GM12801 (cell line): ENCODE data around the gene ANO3.

Source experiments
- TF ChIP-seq, protein P1 (sequence below): IDR thresholded peaks from one replicate; pipeline ENCODE4 v1.5.1; 2011; ENCODE audit warnings: control low read depth; ENCODE audit not compliant: insufficient read length; ENCODE audit errors: extremely low read depth

ANO3 gene

GRCh38 chr11:26493616-26494015, 161.7 kb downstream of the ANO3 start:
- TF ChIP-seq, protein P1, sequence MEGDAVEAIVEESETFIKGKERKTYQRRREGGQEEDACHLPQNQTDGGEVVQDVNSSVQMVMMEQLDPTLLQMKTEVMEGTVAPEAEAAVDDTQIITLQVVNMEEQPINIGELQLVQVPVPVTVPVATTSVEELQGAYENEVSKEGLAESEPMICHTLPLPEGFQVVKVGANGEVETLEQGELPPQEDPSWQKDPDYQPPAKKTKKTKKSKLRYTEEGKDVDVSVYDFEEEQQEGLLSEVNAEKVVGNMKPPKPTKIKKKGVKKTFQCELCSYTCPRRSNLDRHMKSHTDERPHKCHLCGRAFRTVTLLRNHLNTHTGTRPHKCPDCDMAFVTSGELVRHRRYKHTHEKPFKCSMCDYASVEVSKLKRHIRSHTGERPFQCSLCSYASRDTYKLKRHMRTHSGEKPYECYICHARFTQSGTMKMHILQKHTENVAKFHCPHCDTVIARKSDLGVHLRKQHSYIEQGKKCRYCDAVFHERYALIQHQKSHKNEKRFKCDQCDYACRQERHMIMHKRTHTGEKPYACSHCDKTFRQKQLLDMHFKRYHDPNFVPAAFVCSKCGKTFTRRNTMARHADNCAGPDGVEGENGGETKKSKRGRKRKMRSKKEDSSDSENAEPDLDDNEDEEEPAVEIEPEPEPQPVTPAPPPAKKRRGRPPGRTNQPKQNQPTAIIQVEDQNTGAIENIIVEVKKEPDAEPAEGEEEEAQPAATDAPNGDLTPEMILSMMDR: no peak

GRCh38 chr11:26507229-26507628, 175.3 kb downstream of the ANO3 start:
- TF ChIP-seq, protein P1: no peak

DNA sequence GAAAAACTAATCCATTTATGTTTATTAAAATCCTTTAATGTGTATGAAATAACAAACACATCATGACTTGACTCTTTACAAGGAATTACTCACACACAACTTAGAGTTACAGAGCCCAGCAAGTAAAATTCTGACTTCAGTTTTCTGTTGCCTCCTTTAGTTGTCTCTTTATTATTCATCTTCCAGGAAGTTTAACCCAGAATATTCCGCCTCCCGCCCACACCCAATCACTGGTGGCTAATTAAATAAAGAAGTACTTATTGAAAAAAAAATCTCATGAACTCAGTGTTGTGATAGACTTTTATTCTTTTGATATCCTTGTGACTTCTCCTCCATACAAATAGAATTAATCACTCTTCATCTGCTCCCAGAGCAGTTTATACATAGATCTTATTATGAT, 178.2 kb downstream of the ANO3 start:
- TF ChIP-seq, protein P1: no peak

GRCh38 chr11:26510756-26511155, 178.8 kb downstream of the ANO3 start:
- TF ChIP-seq, protein P1: no peak

DNA sequence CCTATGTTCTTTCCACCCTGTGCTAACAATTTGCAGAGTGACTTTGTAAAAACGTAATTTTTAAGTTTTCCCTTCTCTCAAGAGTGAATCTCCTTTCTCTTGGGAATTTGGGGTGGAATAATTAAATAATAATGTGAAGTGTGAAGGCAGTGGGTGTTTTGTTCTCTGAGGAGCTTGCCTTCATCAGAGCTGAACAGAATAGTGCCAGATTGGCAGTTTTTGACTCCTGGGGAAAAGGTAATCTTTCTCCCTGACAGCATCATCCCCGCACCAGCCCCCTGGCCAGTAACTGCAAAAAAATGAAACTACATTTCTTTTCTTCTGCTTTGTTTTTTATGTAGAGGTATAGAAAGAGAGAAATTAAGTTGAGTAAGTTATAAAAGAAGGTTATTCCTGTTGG, 180.3 kb downstream of the ANO3 start:
- TF ChIP-seq, protein P1: no peak

DNA sequence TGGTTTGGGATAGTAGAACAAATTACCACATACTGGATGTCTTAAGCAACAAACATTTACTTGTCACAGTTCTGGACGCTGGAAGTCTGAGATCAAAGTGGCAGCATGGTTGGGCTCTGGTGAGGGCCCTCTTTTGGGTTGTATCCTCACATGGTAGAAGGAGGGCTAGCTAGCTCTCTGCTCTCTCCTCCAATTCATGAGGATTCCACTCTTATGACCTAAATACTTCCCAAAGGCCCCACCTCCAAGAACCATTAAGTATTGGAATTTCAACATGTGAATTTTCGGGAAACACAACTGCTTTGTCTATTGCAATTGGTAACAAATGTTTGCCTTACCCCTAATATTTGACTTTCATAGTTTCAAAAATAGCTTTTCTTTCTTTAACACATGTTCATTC, 187.5 kb downstream of the ANO3 start:
- TF ChIP-seq, protein P1: no peak

GRCh38 chr11:26522912-26523610, 191.1 kb downstream of the ANO3 start:
- TF ChIP-seq, protein P1: no peak
